HCT116 (cell line): ENCODE data around the gene FITM1.

Experiments used
- CBX3 ChIP-seq: IDR thresholded peaks from 2 replicates; pipeline ENCODE4 v1.6.1; 2012; ENCODE audit warnings: low read depth
- CEBPB ChIP-seq: IDR thresholded peaks from 2 replicates; pipeline ENCODE4 v1.6.1; 2012; ENCODE audit warnings: low read depth
- EZH2 ChIP-seq: fragments of 200-600 bp; sonication (generic); IDR thresholded peaks from 2 replicates; pipeline ENCODE4 v1.6.1; 2017; ENCODE audit warnings: antibody characterized with exemption, mixed run types
- EZH2phosphoT487 ChIP-seq: fragments of 200-600 bp; IDR thresholded peaks from 2 replicates; pipeline ENCODE4 v1.6.1; 2018; ENCODE audit warnings: antibody characterized with exemption, borderline replicate concordance
- MAX ChIP-seq: IDR thresholded peaks from 2 replicates; pipeline ENCODE4 v1.6.1; 2012
- POLR2A ChIP-seq: IDR thresholded peaks from 2 replicates; pipeline ENCODE4 v1.7.0; 2011; ENCODE audit warnings: borderline replicate concordance; ENCODE audit not compliant: insufficient read depth, insufficient read length; ENCODE audit errors: extremely low read depth
- POLR2AphosphoS5 ChIP-seq: IDR thresholded peaks from 2 replicates; pipeline ENCODE4 v1.6.1; 2011; ENCODE audit warnings: mild to moderate bottlenecking, low read depth, low read length, moderate library complexity
- REST ChIP-seq: IDR thresholded peaks from 2 replicates; pipeline ENCODE4 v1.6.1; 2012; ENCODE audit warnings: low read depth
- SP1 ChIP-seq: IDR thresholded peaks from 2 replicates; pipeline ENCODE4 v1.6.1; 2012; ENCODE audit warnings: low read depth
- TCF7L2 ChIP-seq: IDR thresholded peaks from 2 replicates; pipeline ENCODE4 v1.7.0; 2011; ENCODE audit warnings: borderline replicate concordance, inconsistent platforms; ENCODE audit not compliant: insufficient read depth, insufficient read length; ENCODE audit errors: extremely low read depth
- YY1 ChIP-seq: IDR thresholded peaks from 2 replicates; pipeline ENCODE4 v1.6.1; 2011; ENCODE audit warnings: low read length, low read depth, moderate library complexity, mild to moderate bottlenecking; ENCODE audit not compliant: insufficient replicate concordance; ENCODE audit errors: extremely low read depth
- TF ChIP-seq, protein P1 (sequence below), 3 experiments: fragments of 200-600 bp in 1 of 3; sonication (generic) in 1 of 3; IDR thresholded peaks in 2 of 3; conservative IDR thresholded peaks in 1 of 3; 2 replicates each; pipeline ENCODE4 v1.5.1; 2012 to 2017; ENCODE audit warnings: low read depth in 2 of 3, low read length in 2 of 3, antibody characterized with exemption in 1 of 3, borderline replicate concordance in 1 of 3, control low read depth in 1 of 3, mild to moderate bottlenecking in 1 of 3, mixed read lengths in 1 of 3, mixed run types in 1 of 3, moderate library complexity in 1 of 3; ENCODE audit not compliant: insufficient read depth in 1 of 3

GRCh38 chr14:24083462-24083861, 47.0 kb upstream of the FITM1 start:
- TF ChIP-seq POLR2A (no peak), POLR2AphosphoS5 (no peak), TCF7L2 (no peak), YY1 (no peak), CBX3 (no peak), EZH2phosphoT487 (no peak), EZH2 (no peak), CEBPB (no peak), MAX (no peak), SP1 (no peak), REST (no peak)
- TF ChIP-seq, protein P1, sequence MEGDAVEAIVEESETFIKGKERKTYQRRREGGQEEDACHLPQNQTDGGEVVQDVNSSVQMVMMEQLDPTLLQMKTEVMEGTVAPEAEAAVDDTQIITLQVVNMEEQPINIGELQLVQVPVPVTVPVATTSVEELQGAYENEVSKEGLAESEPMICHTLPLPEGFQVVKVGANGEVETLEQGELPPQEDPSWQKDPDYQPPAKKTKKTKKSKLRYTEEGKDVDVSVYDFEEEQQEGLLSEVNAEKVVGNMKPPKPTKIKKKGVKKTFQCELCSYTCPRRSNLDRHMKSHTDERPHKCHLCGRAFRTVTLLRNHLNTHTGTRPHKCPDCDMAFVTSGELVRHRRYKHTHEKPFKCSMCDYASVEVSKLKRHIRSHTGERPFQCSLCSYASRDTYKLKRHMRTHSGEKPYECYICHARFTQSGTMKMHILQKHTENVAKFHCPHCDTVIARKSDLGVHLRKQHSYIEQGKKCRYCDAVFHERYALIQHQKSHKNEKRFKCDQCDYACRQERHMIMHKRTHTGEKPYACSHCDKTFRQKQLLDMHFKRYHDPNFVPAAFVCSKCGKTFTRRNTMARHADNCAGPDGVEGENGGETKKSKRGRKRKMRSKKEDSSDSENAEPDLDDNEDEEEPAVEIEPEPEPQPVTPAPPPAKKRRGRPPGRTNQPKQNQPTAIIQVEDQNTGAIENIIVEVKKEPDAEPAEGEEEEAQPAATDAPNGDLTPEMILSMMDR (IDR thresholded peaks at IDR 0.05 in 2 of 3, conservative IDR thresholded peaks at IDR 0.05 in 1 of 3; ENCODE audit: borderline replicate concordance in 1 of 3, insufficient read depth in 1 of 3, low read depth in 2 of 3, low read length in 2 of 3) = no peak
